ENCODE results near the gene BCR.

The BCR gene

GRCh38 chr22:23287136-23288095, 107.1 kb downstream of the BCR start:
- no peak for DNase-seq (ENCODE audit: low spot score)
- in situ Hi-C loops (cut with MboI; ENCODE audit: low sequenced_read_pairs, unreplicated experiment), result no loop called here
- no peak for TF ChIP-seq CTCF (IDR thresholded peaks at IDR 0.05; ENCODE audit: borderline replicate concordance, control extremely low read depth, extremely low read depth, insufficient read depth, missing control alignments)

- no peak for DNase-seq (ENCODE audit: low spot score)
- no peak for TF ChIP-seq CTCF (IDR thresholded peaks at IDR 0.05; ENCODE audit: borderline replicate concordance, control extremely low read depth, extremely low read depth, insufficient read depth, missing control alignments)
- in situ Hi-C loops (cut with MboI; ENCODE audit: low sequenced_read_pairs, unreplicated experiment), result no loop called here
Measured at GRCh38 chr22:23288301-23289129, 108.2 kb downstream of the BCR start.

- in situ Hi-C loops (cut with MboI; ENCODE audit: low sequenced_read_pairs, unreplicated experiment), result no loop called here
Measured at GRCh38 chr22:23289130-23289503, 108.8 kb downstream of the BCR start.

GRCh38 chr22:23289851-23290724, 109.8 kb downstream of the BCR start:
- TF ChIP-seq CTCF (IDR thresholded peaks at IDR 0.05; ENCODE audit: borderline replicate concordance, control extremely low read depth, extremely low read depth, insufficient read depth, missing control alignments), result peak; percentile 45
- in situ Hi-C loops (cut with MboI; ENCODE audit: low sequenced_read_pairs, unreplicated experiment), result no loop called here
- DNase-seq (ENCODE audit: low spot score), result peak; percentile 84

More at GRCh38 chr22:23289130-23289503, 108.8 kb downstream of the BCR start:
- TF ChIP-seq CTCF (IDR thresholded peaks at IDR 0.05; ENCODE audit: borderline replicate concordance, control extremely low read depth, extremely low read depth, insufficient read depth, missing control alignments), result no peak
- DNase-seq (ENCODE audit: low spot score), result no peak

GRCh38 chr22:23291806-23292452, 111.6 kb downstream of the BCR start:
- TF ChIP-seq CTCF (IDR thresholded peaks at IDR 0.05; ENCODE audit: borderline replicate concordance, control extremely low read depth, extremely low read depth, insufficient read depth, missing control alignments), result no peak
- DNase-seq (ENCODE audit: low spot score), result no peak

More at GRCh38 chr22:23291806-23292452, 111.6 kb downstream of the BCR start:
- in situ Hi-C loops (cut with MboI; ENCODE audit: low sequenced_read_pairs, unreplicated experiment), result no loop called here

Measured in GM13976 (cell line).